ENCODE data around the gene ADGRB3. TPM values are rescaled to one million over a fixed set of nuclear protein-coding genes. Genes with fewer than 3 reads are reported as not detected.

Gene ADGRB3
- total RNA-seq, 2 experiments from 2014 or later, result not detected

DNA sequence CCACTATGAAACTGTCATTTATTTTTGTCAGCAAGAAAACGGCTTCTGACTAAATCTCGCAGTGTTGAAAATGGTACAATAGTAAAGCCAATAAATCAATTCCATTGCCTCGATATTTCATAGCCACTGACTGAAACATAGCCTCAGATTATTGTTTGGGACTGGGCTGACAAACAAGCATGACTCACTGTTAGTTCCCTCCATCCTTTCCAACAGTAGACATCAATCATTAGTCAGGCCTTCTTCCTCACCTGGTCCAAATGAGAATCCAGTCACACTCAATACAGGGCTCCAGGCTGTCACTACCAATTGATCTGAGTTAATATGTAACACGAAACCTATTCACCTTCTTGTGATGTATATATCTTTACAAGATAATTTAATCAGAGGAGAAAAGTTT is 66.1 kb downstream of the ADGRB3 start:
- no peak for DNase-seq (ENCODE audit: low spot score)
- H4K20me1 ChIP-seq (ENCODE audit: insufficient read depth, low read length), result no peaks in the 10 kb centered on the region
- H3K27ac ChIP-seq (ENCODE audit: low read depth, low read length, poor library complexity, severe bottlenecking), result no peak overlapping the region
- POLR2A ChIA-PET, result no interaction called here
- H2AFZ ChIP-seq (ENCODE audit: low read length), result no peak overlapping the region
- no TSS peak for BruUV-seq (replicated peaks)
- no peak overlapping the region for H3K4me3 ChIP-seq (ENCODE audit: low read depth, low read length, poor library complexity, severe bottlenecking)
- CTCF ChIA-PET (ENCODE audit: unreplicated experiment), result no interaction called here
- H3K9me3 ChIP-seq (ENCODE audit: low read length), result no peaks in the 10 kb centered on the region
- H3K4me2 ChIP-seq (ENCODE audit: low read length), result no peak overlapping the region
- TF ChIP-seq, protein P1, sequence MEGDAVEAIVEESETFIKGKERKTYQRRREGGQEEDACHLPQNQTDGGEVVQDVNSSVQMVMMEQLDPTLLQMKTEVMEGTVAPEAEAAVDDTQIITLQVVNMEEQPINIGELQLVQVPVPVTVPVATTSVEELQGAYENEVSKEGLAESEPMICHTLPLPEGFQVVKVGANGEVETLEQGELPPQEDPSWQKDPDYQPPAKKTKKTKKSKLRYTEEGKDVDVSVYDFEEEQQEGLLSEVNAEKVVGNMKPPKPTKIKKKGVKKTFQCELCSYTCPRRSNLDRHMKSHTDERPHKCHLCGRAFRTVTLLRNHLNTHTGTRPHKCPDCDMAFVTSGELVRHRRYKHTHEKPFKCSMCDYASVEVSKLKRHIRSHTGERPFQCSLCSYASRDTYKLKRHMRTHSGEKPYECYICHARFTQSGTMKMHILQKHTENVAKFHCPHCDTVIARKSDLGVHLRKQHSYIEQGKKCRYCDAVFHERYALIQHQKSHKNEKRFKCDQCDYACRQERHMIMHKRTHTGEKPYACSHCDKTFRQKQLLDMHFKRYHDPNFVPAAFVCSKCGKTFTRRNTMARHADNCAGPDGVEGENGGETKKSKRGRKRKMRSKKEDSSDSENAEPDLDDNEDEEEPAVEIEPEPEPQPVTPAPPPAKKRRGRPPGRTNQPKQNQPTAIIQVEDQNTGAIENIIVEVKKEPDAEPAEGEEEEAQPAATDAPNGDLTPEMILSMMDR (conservative IDR thresholded peaks at IDR 0.05; ENCODE audit: low read length), result no peak
- TF ChIP-seq EZH2phosphoT487 (IDR thresholded peaks at IDR 0.05; ENCODE audit: borderline replicate concordance, low read depth, low read length), result no peak
- intact Hi-C loops (cut with micrococcal nuclease; ENCODE audit: unreplicated experiment), result no loop called here
- H3K9me2 ChIP-seq (ENCODE audit: insufficient read depth, low read length), result no peaks in the 10 kb centered on the region
- H3K36me3 ChIP-seq (ENCODE audit: insufficient read depth, low read length), result no peaks in the 10 kb centered on the region
- no peaks in the 10 kb centered on the region for H3K4me1 ChIP-seq (ENCODE audit: insufficient read depth, low read length, poor library complexity, severe bottlenecking)
- H3K79me2 ChIP-seq (ENCODE audit: insufficient read depth, low read depth, low read length), result no peaks in the 10 kb centered on the region

DNA sequence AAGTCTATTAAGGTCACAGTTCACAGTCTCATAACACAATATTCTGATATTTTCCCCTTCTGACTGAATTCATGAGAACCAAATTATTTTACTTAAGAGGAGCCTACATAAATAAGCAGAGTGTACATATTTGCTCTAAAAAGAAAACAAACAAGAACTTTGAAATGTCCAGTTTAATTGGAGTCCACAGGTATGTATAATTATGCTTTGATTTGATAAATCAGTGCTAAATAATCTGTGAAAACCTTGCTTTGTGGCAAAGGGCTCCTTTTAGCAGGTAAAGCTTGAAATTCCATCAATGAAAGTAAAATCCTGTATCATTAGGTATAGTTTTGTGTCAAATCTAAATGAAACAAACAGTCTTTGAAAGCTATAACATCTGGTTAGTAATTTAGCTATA is 69.4 kb downstream of the ADGRB3 start:
- no peak overlapping the region for H3K4me3 ChIP-seq (ENCODE audit: low read depth, low read length, poor library complexity, severe bottlenecking)
- no peak for DNase-seq (ENCODE audit: low spot score)
- H3K79me2 ChIP-seq (ENCODE audit: insufficient read depth, low read depth, low read length), result no peaks in the 10 kb centered on the region
- H3K9me2 ChIP-seq (ENCODE audit: insufficient read depth, low read length), result no peaks in the 10 kb centered on the region
- no TSS peak for BruUV-seq (replicated peaks)
- H3K36me3 ChIP-seq (ENCODE audit: insufficient read depth, low read length), result no peaks in the 10 kb centered on the region
- H3K9me3 ChIP-seq (ENCODE audit: low read length), result no peaks in the 10 kb centered on the region
- no peak overlapping the region for H3K27ac ChIP-seq (ENCODE audit: low read depth, low read length, poor library complexity, severe bottlenecking)
- ChIA-PET POLR2A (interaction anchor here (1.1 to 1.8 kb wide), 2 partner anchors 9 to 26 kb away, joined by 4 read pairs; no protein-coding TSS in a partner anchor), CTCF (ENCODE audit: unreplicated experiment) (no interaction called here)
- TF ChIP-seq, protein P1 (conservative IDR thresholded peaks at IDR 0.05; ENCODE audit: low read length), result no peak
- no peak for TF ChIP-seq EZH2phosphoT487 (IDR thresholded peaks at IDR 0.05; ENCODE audit: borderline replicate concordance, low read depth, low read length)
- H3K4me2 ChIP-seq (ENCODE audit: low read length), result no peak overlapping the region
- no peaks in the 10 kb centered on the region for H3K4me1 ChIP-seq (ENCODE audit: insufficient read depth, low read length, poor library complexity, severe bottlenecking)
- H4K20me1 ChIP-seq (ENCODE audit: insufficient read depth, low read length), result no peaks in the 10 kb centered on the region
- H2AFZ ChIP-seq (ENCODE audit: low read length), result no peak overlapping the region
- intact Hi-C loops (cut with micrococcal nuclease; ENCODE audit: unreplicated experiment), result no loop called here

DNA sequence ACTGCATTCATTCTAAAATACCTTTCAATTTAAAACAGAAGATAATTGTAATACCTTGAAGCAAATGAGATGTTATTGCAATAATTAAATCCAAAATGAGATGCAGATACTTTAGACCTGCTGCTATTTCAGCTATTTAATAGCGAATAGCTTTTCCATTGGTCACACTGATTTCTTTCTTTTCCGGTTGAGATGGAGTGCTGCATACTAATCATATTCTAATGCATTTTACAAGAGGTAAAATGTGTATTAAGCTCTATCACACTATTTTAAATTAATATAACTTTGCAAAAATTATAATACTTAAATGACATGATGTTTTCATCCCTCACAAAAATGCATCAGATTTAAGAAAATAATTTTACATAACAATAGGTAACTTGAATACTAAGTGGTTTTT is 74.0 kb downstream of the ADGRB3 start:
- TF ChIP-seq, protein P1 (conservative IDR thresholded peaks at IDR 0.05; ENCODE audit: low read length), result no peak
- no peak for TF ChIP-seq EZH2phosphoT487 (IDR thresholded peaks at IDR 0.05; ENCODE audit: borderline replicate concordance, low read depth, low read length)
- H4K20me1 ChIP-seq (ENCODE audit: insufficient read depth, low read length), result no peaks in the 10 kb centered on the region
- no peak for DNase-seq (ENCODE audit: low spot score)
- BruUV-seq (replicated peaks), result no TSS peak
- ChIA-PET POLR2A (interaction anchor here (0.7 to 1.4 kb wide), 4 partner anchors 10 to 725 kb away, joined by 3 to 4 read pairs (median 3); no protein-coding TSS in a partner anchor), CTCF (ENCODE audit: unreplicated experiment) (no interaction called here)
- no peaks in the 10 kb centered on the region for H3K79me2 ChIP-seq (ENCODE audit: insufficient read depth, low read depth, low read length)
- no peaks in the 10 kb centered on the region for H3K36me3 ChIP-seq (ENCODE audit: insufficient read depth, low read length)
- H3K9me2 ChIP-seq (ENCODE audit: insufficient read depth, low read length), result no peaks in the 10 kb centered on the region
- no peak overlapping the region for H3K4me2 ChIP-seq (ENCODE audit: low read length)
- no peak overlapping the region for H2AFZ ChIP-seq (ENCODE audit: low read length)
- no peaks in the 10 kb centered on the region for H3K9me3 ChIP-seq (ENCODE audit: low read length)
- intact Hi-C loops (cut with micrococcal nuclease; ENCODE audit: unreplicated experiment), result no loop called here
- no peak overlapping the region for H3K27ac ChIP-seq (ENCODE audit: low read depth, low read length, poor library complexity, severe bottlenecking)
- H3K4me3 ChIP-seq (ENCODE audit: low read depth, low read length, poor library complexity, severe bottlenecking), result no peak overlapping the region
- H3K4me1 ChIP-seq (ENCODE audit: insufficient read depth, low read length, poor library complexity, severe bottlenecking), result no peaks in the 10 kb centered on the region

Measured in OCI-LY7 (cell line).